NCI-H128 (cell line): ENCODE measurements around the gene GAK.

ENCODE experiments used
- DNase-seq: peaks from one replicate; lab custom pipeline; 2025; ENCODE audit not compliant: unreplicated experiment; lab: John Stamatoyannopoulos, UW

The GAK gene

DNA sequence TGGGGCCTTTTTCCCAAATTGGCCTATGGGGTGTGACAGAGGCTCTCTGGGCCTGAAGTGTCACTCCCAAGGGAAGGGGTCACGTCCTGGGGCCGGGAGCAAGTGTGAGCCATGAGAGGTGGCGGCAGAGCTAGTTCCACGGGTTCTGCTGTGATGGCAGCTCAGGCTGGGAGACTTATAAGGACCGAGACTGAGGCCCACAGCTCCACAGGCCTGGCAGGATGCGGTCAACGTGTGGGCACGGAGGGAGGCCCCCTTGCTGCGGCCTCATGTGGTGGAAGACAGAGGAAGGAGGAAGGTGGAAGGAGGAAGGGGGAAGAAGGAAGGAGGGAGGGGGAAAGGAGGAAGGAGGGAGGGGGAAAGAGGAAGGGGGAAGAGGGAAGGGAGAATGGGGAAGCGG, 99.0 kb downstream of the GAK start:
- DNase-seq: no peak

DNA sequence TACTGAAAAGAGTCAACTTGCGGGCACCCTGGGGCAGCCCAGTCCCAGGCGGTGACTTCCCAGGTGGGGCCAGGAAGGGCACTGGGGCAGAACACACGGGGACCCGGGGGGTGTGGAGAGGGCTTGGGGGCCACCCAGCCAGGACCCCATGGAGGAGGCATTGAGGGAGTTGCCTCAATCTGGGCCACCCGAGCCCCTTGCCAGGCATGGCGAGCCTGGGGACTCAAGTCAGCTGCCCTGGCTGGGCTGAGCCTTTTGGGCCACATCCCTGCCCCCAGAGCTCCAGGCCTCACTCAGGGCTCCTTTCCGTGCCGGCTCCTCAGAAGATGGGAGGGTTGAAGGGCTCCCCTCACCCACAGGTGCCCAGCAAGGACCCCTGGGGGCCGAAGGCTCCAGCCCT, 99.6 kb downstream of the GAK start:
- DNase-seq: no peak

DNA sequence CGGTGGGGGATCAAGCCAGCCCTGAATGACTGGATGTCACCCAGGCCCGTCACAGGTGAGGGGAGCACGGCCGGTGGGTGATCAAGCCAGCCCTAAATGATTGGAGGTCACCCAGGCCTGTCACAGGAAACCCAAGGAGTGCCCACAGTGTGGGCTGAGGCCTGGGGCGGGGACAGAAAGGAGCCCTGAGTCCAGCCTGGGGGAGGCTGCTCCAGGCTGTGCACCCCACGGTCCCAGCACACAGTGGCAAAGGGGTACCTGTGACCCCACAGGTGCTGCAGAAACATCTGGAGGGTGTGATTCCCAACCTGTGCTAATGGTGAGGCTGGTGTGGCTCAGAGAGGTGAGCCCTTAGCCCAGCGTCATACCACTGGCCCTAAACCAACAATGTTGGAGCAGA, 100.0 kb downstream of the GAK start:
- DNase-seq: no peak

DNA sequence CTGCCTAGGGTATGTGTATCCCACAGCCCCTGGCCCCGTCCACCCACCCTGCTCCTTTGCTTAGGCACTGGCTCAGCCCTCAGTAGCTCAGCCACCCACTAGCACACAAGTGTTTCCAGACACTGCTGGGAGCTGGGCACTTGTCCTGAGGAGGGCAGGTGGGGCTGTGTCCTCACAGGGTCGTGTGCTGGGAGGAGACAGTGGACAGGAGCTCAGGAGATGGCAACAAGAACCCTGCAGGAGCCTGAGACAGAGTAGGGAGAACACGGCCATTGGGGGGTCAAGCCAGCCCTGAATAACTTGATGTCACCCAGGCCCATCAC, 100.7 kb downstream of the GAK start:
- no peak for DNase-seq

DNA sequence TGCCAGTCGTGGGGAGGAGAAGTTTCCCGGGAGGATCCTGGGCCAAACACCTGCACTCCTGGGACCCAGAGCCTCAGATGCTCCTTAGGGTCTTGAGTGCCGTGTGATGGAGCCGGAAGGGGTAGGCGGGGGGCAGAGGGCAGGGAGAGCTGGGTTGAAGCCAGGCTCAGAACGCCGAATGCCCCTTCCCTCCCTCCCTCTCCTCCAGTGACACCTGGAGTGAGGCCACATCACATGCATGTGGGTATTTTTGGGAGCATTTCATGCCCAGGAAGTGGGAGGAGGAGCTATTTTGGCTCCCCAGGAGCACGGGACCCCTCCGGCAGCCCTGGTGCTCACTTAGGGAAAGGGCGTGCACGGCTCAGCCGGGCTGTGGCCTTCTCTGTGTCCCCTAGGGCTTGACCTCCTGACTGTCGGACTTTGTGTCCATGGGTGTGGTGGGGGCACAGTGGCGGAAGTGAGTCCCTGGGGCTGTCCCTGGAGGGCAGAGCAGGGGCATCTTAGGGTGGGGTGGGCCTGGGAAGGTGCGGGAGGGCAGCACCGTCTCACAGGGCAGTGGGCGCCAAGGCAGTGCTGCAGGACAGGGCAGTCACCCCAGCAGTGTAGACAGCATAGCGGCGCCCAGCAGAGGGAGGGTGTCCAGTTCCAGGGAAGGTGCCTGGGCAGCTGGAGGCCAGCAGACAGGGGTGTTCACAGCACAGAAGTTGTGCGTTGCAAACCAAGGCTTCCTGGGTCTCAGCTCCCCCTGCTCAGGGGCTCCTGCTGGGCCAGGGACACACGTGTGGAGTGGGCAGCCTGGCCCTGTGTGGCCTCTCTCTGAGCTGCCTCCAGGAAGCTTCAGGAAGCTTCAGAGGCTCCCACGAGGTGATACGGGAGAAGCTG, 101.3 kb downstream of the GAK start:
- no peak for DNase-seq

DNA sequence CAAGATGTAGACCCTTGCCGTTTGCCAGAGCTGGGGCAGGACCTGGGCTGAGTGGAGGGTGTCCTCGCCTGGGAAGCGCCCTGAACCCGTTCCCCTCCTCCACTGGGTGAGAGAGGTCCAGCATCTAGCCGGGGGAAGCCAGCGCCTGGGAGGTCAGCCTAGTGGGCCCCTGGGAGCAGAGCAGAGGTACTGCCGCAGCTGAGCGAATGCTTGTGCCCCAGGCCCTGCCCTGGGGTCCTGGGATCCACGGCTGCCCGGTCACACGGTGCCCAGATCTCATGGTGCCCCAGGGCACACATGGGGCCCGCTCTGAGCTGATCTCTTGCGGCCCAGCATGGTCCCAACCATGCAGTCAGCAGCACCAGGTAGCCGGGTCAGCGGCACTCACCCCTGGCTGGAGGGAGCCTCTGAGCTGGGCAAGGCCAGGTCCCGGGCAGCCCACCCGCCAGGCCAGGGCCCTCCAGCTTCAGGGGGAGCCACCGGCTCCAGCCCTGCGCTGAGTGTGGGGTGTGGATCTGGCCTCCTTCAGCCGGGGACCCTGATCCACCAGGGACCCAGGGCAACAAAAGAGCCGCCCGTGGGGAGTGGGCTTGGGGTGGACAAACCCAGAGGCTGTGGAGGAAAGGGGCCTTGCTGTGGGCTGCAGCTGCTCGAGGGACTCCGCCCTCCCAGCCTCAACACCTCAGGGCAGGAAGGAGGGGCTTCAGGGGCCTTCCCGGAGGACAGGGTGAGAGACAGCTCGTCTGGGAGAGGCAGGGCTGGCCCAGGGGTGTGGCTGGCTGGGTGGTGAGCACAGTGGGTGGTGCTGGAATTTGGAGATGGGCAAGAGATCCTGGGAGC, 102.1 kb downstream of the GAK start:
- DNase-seq: no peak

DNA sequence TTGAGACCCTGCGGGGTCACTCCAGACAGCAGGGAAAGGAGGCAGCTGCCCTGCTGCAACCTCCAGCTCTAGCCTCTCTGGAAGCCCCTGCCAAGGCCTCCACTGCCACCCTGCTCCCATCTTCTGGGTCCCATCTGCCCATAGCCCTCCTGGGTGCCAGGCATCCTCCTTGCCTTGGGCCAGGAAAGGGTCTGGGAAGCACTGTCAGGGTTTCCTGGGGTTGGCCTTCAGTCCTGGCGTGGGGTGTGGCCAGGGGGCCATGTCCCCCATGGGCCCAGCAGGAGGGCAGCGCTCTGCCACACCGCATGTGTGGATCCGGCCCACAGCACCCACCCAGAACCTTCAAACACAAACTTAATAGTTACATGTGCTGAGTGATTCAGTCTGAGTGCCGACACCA, 102.8 kb downstream of the GAK start:
- no peak for DNase-seq

DNA sequence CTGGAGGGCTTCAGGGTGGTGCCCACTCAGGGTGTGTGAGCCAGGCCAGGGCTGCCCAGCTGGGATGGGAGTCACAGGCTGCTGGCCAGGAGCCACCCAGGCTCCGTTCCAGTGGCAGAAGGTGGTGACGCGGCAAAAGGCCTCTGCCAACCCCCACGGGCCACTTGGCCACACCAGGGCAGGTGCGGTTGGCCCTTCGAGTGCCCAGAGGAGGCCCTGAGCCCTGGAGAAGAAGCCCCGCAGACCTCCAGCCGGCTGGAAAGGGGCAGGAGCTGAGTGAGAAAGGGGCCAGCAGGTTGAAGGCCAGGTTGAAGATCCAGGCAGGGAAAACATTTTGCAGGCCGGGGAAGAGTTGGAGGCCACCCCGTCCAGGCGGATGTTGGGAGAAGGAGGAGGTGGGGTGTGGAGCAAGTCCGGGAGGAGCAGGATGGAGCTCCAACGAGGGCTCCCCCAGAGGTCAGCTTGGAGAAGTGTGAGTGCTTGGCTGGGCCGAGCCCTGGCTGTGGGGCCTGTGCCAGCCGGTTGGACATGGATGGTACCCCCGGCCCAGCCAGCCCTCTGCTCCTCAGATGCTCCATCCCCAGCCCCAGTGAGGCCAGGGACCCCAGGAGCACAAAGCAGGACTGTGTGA, 103.4 kb downstream of the GAK start:
- no peak for DNase-seq

DNA sequence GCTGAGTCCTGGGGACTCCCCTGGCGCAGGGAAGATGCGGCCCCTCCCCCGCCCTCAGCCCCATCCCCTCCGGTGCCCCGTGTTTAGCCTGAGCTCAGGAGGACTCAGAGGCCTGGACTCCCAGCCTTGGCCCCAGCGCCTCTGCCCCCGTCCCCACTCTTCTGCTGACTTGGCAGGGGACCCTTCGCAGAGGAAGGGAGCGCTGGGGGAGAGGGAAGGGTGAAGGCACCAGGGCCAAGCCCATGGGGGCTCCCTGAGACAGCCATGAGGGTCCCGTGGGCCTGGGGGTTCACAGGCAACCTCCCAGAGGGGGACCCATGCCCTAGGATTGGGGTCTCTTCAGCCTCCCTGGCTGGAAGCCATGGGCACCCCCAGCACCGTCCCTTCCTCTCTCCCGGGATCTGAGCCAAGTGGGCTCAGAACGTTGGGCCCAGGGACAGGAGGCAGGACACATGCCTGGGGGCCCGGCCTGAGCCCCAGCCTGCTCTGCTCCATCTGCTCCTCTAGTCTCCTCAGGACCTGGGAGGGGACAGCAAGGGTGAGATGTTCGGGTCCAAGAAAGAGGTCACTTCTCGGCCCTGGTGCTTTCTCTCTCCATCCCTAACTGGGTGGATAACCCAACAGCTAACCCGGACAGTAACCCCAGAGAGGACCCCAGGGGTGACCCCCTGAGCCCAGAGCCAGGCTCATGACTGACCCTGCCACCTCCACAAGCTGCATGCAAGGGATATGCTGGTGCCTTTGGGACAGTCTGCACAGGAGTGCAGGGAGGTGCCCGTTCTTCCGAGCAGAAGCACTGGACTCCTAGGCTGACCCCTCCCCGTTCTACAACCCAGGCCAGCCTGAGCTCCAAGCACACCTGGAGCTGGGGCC, 104.7 kb downstream of the GAK start:
- no peak for DNase-seq

DNA sequence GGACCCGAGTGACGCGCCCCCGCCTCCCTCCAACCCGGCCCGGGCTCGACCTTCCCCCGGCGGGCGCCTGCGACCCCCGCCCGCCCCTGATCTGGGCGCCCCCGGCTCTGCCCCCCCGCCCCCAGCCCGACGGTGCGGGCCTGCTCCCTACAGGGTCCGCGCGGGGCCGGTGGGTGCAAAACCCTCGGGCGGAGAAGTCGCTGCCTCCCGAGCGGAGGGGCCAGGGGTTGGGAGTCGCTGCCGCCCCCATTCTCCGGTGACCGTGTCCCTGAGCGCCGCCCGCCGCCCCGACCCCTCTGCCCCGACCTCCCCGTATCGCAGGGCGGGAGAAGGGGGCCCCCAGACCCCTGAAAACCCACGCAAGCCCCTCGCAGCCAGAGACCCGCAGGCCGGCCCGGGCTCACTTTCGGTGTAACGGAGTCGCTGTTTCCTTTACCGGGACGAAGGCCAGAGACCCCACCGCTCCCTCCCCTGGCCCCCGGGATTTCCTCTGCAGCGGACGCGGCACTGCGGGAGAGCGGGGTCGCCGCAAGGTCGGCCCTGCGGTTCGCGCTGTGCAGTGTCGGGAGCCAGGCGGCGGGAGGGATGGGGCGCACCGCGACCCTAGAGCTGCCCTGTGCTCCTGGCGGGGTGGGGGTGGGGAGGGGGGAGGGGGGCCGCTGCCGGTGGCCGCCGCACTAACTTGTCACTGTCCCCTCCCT, 105.5 kb downstream of the GAK start:
- DNase-seq: no peak

DNA sequence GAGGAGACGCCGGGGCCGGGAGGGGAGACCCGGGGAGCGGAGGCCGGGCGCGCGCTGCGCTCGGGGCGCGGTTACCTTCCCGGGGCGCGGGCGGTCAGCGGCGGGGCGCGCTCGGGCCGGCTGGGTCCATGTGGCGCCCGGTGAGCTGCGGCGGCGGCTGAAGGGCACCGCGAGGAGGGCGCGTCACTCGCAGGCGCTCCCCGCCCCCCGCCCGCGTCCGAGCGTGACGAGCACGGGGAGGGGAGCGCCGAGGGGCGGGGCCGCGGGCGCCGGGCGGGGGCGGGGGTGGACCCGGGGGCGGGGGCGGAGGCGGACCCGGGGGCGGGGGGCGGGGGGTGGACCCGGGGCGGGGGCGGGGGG, 106.2 kb downstream of the GAK start, which contains the start of gene CPLX1:
Gene CPLX1 (minus strand): TSS at position 159 of the 360 bp plus-strand sequence. CDS start 1,607 bp downstream, outside the sequence.
- peak; percentile 1 for DNase-seq

DNA sequence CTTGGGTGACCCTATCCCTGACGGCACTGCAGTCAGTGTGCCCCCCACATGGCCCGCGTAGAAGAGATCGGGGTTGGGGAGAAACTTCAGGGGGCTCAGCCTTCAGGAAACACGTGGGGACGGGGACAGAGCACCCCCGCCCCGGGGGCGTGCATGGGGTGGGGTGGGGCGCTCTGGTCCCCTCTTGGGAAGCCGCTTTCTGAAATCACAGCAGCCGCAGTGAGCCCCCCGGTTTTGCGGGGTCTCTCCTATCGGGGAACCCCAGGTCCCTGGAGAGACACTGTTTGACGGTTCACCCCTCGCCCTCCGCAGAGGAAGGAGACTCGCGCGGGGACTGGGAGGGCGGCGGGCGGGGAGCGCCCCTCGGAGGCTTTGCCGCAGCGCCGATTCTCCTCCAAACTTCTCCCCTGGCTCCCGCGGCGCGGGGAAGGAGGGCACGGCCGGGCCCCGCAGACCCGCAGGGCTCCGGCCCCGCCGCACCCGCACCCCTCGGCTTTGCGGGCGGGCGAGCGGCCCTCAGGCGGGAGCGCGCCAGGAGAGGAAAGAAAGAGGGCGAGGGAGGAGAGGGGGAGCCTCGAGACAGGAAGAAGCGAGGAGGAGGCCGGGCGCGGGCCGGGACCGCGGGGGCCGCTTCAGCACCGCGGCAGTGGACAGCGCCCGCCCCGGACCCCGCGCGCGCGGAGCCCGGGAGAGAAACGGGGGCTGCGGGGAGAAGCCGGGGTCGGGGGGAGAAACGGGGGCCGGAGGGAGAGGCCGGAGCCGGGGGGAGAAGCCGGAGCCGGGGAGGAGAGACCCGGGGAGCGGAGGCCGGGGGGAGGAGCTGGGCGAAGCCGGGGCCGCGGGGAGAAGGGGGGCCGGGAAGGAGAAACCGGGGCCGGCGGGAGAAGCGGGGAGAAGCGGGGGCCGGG, 106.8 kb downstream of the GAK start:
- no peak for DNase-seq

DNA sequence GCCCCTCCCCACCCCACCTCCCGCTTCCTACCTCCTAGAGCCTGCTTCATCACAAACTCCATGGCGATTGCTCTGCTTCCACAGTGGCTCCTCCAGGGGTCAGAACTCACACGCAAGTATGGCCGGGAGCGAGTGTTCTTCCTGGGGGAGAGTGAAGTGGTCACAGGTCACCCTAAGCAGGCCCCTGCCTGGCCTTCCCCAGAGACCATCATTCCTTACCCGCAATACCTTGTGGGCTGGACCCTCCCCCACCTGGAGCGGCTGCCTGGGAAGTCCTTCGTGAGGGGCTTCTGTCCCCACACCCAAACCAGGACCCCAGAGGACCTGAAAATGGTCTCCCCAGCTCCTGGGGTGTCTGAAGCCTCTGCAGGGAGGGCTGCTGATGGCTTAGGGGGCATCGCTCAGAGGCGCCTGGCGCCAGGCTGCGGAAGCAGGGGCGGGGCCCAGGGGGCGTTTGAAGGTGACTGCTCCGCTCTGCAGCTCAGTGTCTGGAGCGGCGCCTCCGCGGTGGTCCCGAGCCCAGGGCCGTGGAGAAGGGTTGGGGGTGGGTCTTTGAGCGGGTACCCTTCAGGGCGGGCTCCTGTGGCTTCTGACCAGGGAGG, 107.6 kb downstream of the GAK start:
- no peak for DNase-seq

DNA sequence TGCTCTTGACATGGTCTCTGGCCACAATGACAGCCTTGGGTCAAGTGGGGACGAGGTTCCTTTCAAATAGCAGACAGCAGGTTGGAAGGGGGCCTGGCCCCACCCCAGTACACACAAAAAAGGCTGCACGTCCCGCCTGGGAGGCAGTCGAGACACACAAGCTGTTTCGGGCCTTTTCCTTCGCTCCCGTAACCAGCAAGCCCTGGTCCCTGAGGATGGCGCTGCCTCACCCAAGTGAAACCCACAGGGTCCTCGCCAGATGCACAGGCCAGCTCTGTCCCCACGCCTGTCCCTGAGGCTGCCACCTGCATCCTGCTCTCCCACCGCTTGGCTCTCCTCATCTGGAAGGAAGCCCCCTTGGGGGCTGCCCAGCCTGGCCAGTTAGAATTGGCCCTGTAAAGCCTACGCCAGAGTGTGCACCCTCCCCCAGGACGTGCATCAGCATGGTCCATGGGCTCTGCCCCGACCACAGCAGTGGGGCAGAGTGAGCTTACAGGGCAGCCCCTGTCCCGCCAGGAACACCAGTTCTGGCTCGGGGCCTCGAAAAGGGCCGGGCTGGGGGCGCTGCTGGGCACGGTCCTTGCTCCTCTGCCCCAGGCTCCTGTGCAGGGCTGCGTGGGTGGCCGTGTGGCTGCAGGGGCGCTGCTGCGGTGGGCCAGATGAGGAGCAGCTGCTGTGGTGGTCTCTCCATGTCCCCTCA, 108.2 kb downstream of the GAK start:
- no peak for DNase-seq

DNA sequence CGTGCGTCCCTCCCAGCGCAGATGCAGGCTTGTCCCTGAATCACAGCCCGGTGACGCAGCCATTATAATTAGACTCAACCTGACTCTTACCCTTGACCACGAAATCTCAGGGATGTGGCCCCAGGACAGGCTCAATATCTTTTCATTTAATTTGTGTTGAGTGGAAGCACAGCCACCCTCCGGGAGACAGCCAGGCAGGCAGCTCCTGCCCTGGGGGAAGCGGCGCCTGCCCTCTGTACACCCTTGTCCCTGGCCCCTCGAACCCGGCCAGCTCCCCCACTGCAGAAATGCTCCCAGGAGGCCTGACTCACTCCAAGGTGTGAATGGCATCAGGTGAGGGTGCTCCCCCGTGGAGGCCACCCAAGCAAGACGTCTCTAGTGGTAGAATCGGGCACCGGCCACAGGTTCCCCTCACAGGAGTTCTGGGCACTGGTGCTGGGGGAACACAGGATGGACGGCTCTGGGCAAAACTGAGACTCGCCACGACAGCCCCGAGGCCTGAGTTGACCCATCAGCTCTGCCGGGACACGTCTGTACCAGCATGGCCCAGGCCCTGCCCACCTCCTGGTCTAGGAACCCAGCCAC, 108.8 kb downstream of the GAK start:
- DNase-seq: no peak

DNA sequence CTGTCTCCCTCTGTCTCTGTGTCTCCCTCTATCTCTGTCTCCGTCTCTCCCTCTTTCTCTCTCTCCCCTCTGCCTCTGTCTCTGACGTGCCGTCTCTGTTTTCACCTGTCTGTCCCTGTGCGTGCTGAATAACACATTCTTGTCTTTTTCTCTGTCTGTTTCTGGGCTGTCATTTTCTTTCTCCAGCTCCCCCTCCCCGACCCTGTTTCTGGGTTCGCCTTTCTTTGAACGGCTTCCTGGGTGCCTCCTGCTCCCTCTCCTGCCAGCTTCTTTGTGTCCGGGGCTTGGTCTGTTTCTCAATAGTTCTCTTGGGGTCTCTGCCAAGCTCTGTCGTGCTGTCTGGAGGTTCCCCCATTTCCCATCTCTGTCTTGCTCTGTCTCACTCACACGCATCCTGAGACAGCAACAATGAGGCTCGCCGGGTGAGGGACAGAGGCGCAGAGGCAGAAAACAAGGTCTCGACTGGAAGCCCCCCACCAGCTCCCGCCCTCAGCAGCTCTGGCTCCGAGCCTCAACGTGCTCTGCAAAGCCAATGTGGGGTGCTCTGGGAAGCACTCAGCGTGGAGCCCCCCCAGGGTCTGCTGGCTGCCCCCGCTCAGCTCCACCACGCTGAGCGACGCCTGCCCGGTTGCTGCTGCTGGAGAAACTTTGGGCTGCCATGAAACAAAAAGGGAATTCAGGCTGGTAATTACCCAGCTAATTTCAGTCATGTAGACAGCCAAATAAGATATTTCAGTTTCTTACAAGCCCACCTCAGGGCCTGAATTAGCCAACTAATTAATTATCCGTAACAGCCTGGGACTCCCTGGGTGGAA, 109.5 kb downstream of the GAK start:
- no peak for DNase-seq

DNA sequence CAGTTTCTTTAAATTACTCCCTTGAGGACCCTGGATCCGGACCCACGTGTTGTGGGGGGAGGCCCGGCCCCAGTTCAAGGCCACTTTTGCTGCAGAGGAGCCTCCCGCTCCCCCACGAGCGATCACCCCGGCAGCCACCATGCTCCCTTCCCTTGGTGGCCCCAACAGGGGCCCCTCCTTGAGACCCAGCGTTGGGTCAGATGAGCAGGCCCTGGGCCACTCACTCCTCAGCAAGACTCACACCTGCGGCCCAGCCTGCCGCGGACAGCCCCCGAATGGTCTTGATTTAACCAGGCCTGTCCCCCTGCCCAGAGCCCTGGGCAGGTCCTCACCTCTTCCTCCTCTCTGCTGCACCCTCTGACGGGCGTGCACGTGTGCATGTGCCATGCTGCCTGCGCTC, 110.5 kb downstream of the GAK start:
- DNase-seq: no peak
